HEK293 (cell line): ENCODE data around the gene AKAP12.

Experiments
- CTCF ChIA-PET: fragments of 350-600 bp; formaldehyde crosslinking; extraction: SDS; loops from one replicate; lab custom pipeline; 2021; ENCODE audit warnings: antibody characterized with exemption; lab: Yijun Ruan, JAX
- POLR2A ChIA-PET: fragments of 300-600 bp; formaldehyde crosslinking; extraction: SDS; loops from one replicate; lab custom pipeline; 2020; ENCODE audit warnings: antibody characterized with exemption, inconsistent platforms; lab: Yijun Ruan, JAX
- H3K27ac ChIP-seq: fragments of 200-500 bp; sonication (Bioruptor generic); 2 replicates; pipeline ENCODE4 v1.5.1; 2014; ENCODE audit warnings: low read depth, low read length, control low read depth, inconsistent platforms; ENCODE audit errors: extremely low read depth
- H3K36me3 ChIP-seq, 2 experiments: fragments of 200-500 bp in 1 of 2; sonication (Bioruptor generic) in 1 of 2; 1 replicate in 1 of 2; 2 replicates in 1 of 2; pipeline ENCODE4 v1.5.1; 2014 to 2017; ENCODE audit warnings: inconsistent platforms in 2 of 2, low read length in 2 of 2; ENCODE audit not compliant: control insufficient read depth in 2 of 2, insufficient read depth in 1 of 2
- H3K4me1 ChIP-seq: fragments of 200-500 bp; sonication (Bioruptor generic); 2 replicates; pipeline ENCODE4 v1.5.1; 2014; ENCODE audit warnings: mild to moderate bottlenecking, low read length, inconsistent platforms; ENCODE audit not compliant: control insufficient read depth, insufficient read depth
- H3K4me3 ChIP-seq: 2 replicates; pipeline ENCODE4 v1.5.1; 2011; ENCODE audit warnings: low read depth, mild to moderate bottlenecking, control low read depth, low read length, moderate library complexity
- H3K9me3 ChIP-seq: fragments of 200-500 bp; sonication (Bioruptor generic); 2 replicates; pipeline ENCODE4 v1.5.1; 2014; ENCODE audit warnings: low read depth, low read length, inconsistent platforms; ENCODE audit not compliant: control insufficient read depth, insufficient read depth
- ATF2 ChIP-seq: fragments of 450-650 bp; formaldehyde crosslinking; IDR thresholded peaks from 2 replicates; pipeline ENCODE4 v1.5.1; 2016; ENCODE audit warnings: missing biosample characterization, missing genetic modification characterization, low read depth
- BCL6B ChIP-seq: fragments of 450-650 bp; formaldehyde crosslinking; IDR thresholded peaks from 2 replicates; pipeline ENCODE4 v1.5.1; 2017; ENCODE audit warnings: missing biosample characterization, missing genetic modification characterization
- HOXD13 ChIP-seq: sonication (generic); formaldehyde crosslinking; IDR thresholded peaks from 2 replicates; pipeline ENCODE4 v1.8.0; 2022; ENCODE audit warnings: missing genetic modification reagents, borderline replicate concordance
- KLF17 ChIP-seq: fragments of 450-650 bp; formaldehyde crosslinking; IDR thresholded peaks from 2 replicates; pipeline ENCODE4 v1.5.1; 2016; ENCODE audit warnings: missing biosample characterization, missing genetic modification characterization
- KLF7 ChIP-seq: fragments of 450-650 bp; formaldehyde crosslinking; IDR thresholded peaks from 2 replicates; pipeline ENCODE4 v1.5.1; 2016; ENCODE audit warnings: missing biosample characterization, missing genetic modification characterization, borderline replicate concordance
- MEIS1 ChIP-seq: sonication (generic); formaldehyde crosslinking; IDR thresholded peaks from 2 replicates; pipeline ENCODE4 v1.8.1; 2022; ENCODE audit warnings: missing genetic modification reagents, mild to moderate bottlenecking, borderline replicate concordance
- TRIM28 ChIP-seq: IDR thresholded peaks from 2 replicates; pipeline ENCODE4 v1.6.1; 2011; ENCODE audit warnings: low read length, control low read depth, borderline replicate concordance
- YY1 ChIP-seq: fragments of 450-650 bp; formaldehyde crosslinking; IDR thresholded peaks from 2 replicates; pipeline ENCODE4 v1.5.1; 2018; ENCODE audit warnings: missing biosample characterization, missing genetic modification characterization
- ZNF211 ChIP-seq: fragments of 450-650 bp; formaldehyde crosslinking; IDR thresholded peaks from 2 replicates; pipeline ENCODE4 v1.5.1; 2016; ENCODE audit warnings: low read depth, missing biosample characterization, missing genetic modification characterization
- ZNF23 ChIP-seq: fragments of 450-650 bp; formaldehyde crosslinking; IDR thresholded peaks from 2 replicates; pipeline ENCODE4 v1.5.1; 2016; ENCODE audit warnings: missing biosample characterization, missing genetic modification characterization, borderline replicate concordance
- ZNF350 ChIP-seq: fragments of 450-650 bp; formaldehyde crosslinking; IDR thresholded peaks from 2 replicates; pipeline ENCODE4 v1.5.0; 2017; ENCODE audit warnings: missing biosample characterization, mild to moderate bottlenecking, missing genetic modification characterization
- ZNF366 ChIP-seq: fragments of 450-650 bp; formaldehyde crosslinking; conservative IDR thresholded peaks from 2 replicates; pipeline ENCODE4 v1.5.1; 2016; ENCODE audit warnings: missing biosample characterization, missing genetic modification characterization
- ZNF404 ChIP-seq: fragments of 450-650 bp; formaldehyde crosslinking; IDR thresholded peaks from 2 replicates; pipeline ENCODE4 v1.5.1; 2017; ENCODE audit warnings: missing biosample characterization, missing genetic modification characterization
- ZNF488 ChIP-seq: fragments of 450-650 bp; formaldehyde crosslinking; IDR thresholded peaks from 2 replicates; pipeline ENCODE4 v1.5.1; 2016; ENCODE audit warnings: missing biosample characterization, missing genetic modification characterization
- ZNF521 ChIP-seq: fragments of 450-650 bp; formaldehyde crosslinking; IDR thresholded peaks from 2 replicates; pipeline ENCODE4 v1.5.1; 2017; ENCODE audit warnings: missing biosample characterization, mild to moderate bottlenecking, missing genetic modification characterization
- ZNF558 ChIP-seq: fragments of 450-650 bp; formaldehyde crosslinking; IDR thresholded peaks from 2 replicates; pipeline ENCODE4 v1.5.1; 2016; ENCODE audit warnings: missing biosample characterization, missing genetic modification characterization

AKAP12 gene

GRCh38 chr6:151326116-151326825 is 86.5 kb downstream of the AKAP12 start:
- Histone ChIP-seq H3K36me3 (no peaks in the 10 kb centered on the region), H3K4me3 (peak overlapping the region; percentile 62), H3K4me1 (no peaks in the 10 kb centered on the region), H3K27ac (no peak overlapping the region; the same call in 1 of the 2 replicates), H3K9me3 (no peaks in the 10 kb centered on the region)
- POLR2A ChIA-PET, result interaction anchor here (0.5 to 2.3 kb wide), 6 partner anchors 9 to 312 kb away, joined by 3 to 25 read pairs (median 4); no protein-coding TSS in a partner anchor
- CTCF ChIA-PET, result interaction anchor here (0.5 to 16.8 kb wide), 20 partner anchors 9 to 1281 kb away, joined by 3 to 512 read pairs (median 4); partner anchors contain the start of gene MTHFD1L
- TF ChIP-seq BCL6B (tag by site-specific recombination) (peak; percentile 30; the same call in 1 of the 2 replicates), ZNF23 (tag by site-specific recombination) (no peak), ZNF488 (tag by site-specific recombination) (no peak), ZNF366 (tag by site-specific recombination) (0 out of 2 replicates have a peak, but pooled peaks have one; percentile 27), MEIS1 (CRISPR knock-in tag) (no peak), YY1 (tag by site-specific recombination) (no peak), ZNF211 (tag by site-specific recombination) (no peak), ZNF521 (tag by site-specific recombination) (no peak), ZNF558 (tag by site-specific recombination) (no peak)

GRCh38 chr6:151327101-151327500 is 87.3 kb downstream of the AKAP12 start:
- no peak overlapping the region for H3K4me3 ChIP-seq
- no peaks in the 10 kb centered on the region for H3K36me3 ChIP-seq
- TF ChIP-seq ZNF350 (tag by site-specific recombination), result no peak
- TF ChIP-seq ZNF404 (tag by site-specific recombination), result no peak
- CTCF ChIA-PET, result interaction anchor here (0.6 to 16.8 kb wide), 7 partner anchors 26 to 510 kb away, joined by 3 to 512 read pairs (median 5); no protein-coding TSS in a partner anchor
- POLR2A ChIA-PET, result interaction anchor here (0.7 kb wide), 1 partner anchor 91 kb away, joined by 4 read pairs; no protein-coding TSS in a partner anchor
- no peaks in the 10 kb centered on the region for H3K9me3 ChIP-seq
- H3K4me1 ChIP-seq, result no peaks in the 10 kb centered on the region
- no peak overlapping the region for H3K27ac ChIP-seq

- POLR2A ChIA-PET, result interaction anchor here (0.8 kb wide), 1 partner anchor 60 kb away, joined by 3 read pairs; no protein-coding TSS in a partner anchor
- H3K36me3 ChIP-seq, result no peaks in the 10 kb centered on the region; a peak in 1 of 3 replicates
- no peaks in the 10 kb centered on the region for H3K4me1 ChIP-seq
- TF ChIP-seq ATF2 (peak; percentile 77), HOXD13 (CRISPR knock-in tag) (no peak), TRIM28 (no peak), KLF7 (no peak), KLF17 (no peak), ZNF350 (tag by site-specific recombination) (no peak)
- H3K4me3 ChIP-seq, result no peak overlapping the region
- no peak overlapping the region for H3K27ac ChIP-seq
- H3K9me3 ChIP-seq, result no peaks in the 10 kb centered on the region
- CTCF ChIA-PET, result interaction anchor here (0.5 to 16.8 kb wide), 6 partner anchors 236 to 1258 kb away, joined by 3 to 512 read pairs (median 4); no protein-coding TSS in a partner anchor
Observed at GRCh38 chr6:151330130-151330696, 90.4 kb downstream of the AKAP12 start.
